GM12878 (cell line): Measurements from ENCODE around the gene TARP.

Experiments used
- ATAC-seq: fragments of 200-7000 bp; cut with Tn5 transposase; 3 replicates; pipeline ENCODE4 v1.9.1; 2020; ENCODE audit warnings: mild to moderate bottlenecking, moderate library complexity
- BruUV-seq: library from RNA; stranded (reverse); fragments of 400-500 nt; replicated peaks from 2 replicates; lab custom pipeline; 2021; lab: Mats Ljungman, UMichigan
- CTCF ChIA-PET: fragments of 300-600 bp; sonication (Branson Sonifier 250); formaldehyde crosslinking; extraction: SDS; loops from one replicate; lab custom pipeline; 2021; ENCODE audit warnings: inconsistent platforms; lab: Yijun Ruan, JAX
- POLR2A ChIA-PET: fragments of 350-600 bp; formaldehyde crosslinking; extraction: SDS; loops from one replicate; lab custom pipeline; 2021; ENCODE audit warnings: inconsistent platforms; lab: Charles Lee
- RAD21 ChIA-PET: fragments of 300-600 bp; sonication (Branson Sonifier 250); formaldehyde crosslinking; loops from one replicate; lab custom pipeline; 2023; ENCODE audit warnings: antibody characterized with exemption; ENCODE audit not compliant: unreplicated experiment; lab: Charles Lee
- SMC1A ChIA-PET: fragments of 300-600 bp; sonication (Branson Sonifier 250); formaldehyde crosslinking; loops from one replicate; lab custom pipeline; 2023; ENCODE audit not compliant: unreplicated experiment, uncharacterized antibody; lab: Charles Lee
- DNase-seq: peaks from one replicate; pipeline ENCODE4 v3.0.0-alpha.2; 2011; ENCODE audit warnings: low read depth, low spot score
- FAIRE-seq: peaks from 3 replicates; lab custom pipeline; 2011; peaks lifted over from hg19 to GRCh38; lab: Jason Lieb, UNC
- H2AFZ ChIP-seq: 2 replicates; pipeline ENCODE4 v1.6.0; 2011; ENCODE audit warnings: low read depth, low read length, control low read depth; ENCODE audit not compliant: control insufficient read depth
- H3K27ac ChIP-seq: 2 replicates; pipeline ENCODE4 v1.5.1; 2011; ENCODE audit warnings: control low read depth; ENCODE audit not compliant: control insufficient read depth, insufficient read depth
- H3K27me3 ChIP-seq, 2 experiments: replicated peaks in 1 of 2; 2 replicates each; pipeline versions ENCODE4 v1.6.0 to v1.6.1; 2011; ENCODE audit warnings: low read length in 1 of 2; ENCODE audit not compliant: control insufficient read depth in 2 of 2, insufficient read depth in 2 of 2
- H3K36me3 ChIP-seq, 2 experiments: 2 replicates each; pipeline ENCODE4 v1.5.1; 2011; ENCODE audit warnings: low read length in 1 of 2; ENCODE audit not compliant: control insufficient read depth in 2 of 2, insufficient read depth in 2 of 2
- H3K4me1 ChIP-seq: 2 replicates; pipeline ENCODE4 v1.6.1; 2011; ENCODE audit warnings: mild to moderate bottlenecking, low read length, moderate library complexity, mixed read lengths; ENCODE audit not compliant: control insufficient read depth, insufficient read depth
- H3K4me2 ChIP-seq: 2 replicates; pipeline ENCODE4 v1.6.0; 2011; ENCODE audit warnings: control low read depth; ENCODE audit not compliant: control insufficient read depth, insufficient read depth
- H3K4me3 ChIP-seq: fragments of 200-600 bp; sonication (generic); 2 replicates; pipeline ENCODE4 v1.5.1; 2016
- H3K79me2 ChIP-seq: 2 replicates; pipeline ENCODE4 v1.6.0; 2011; ENCODE audit warnings: low read length; ENCODE audit not compliant: control insufficient read depth, insufficient read depth
- H3K9ac ChIP-seq: 2 replicates; pipeline ENCODE4 v1.8.0; 2011; ENCODE audit warnings: low read length, control low read depth, mixed read lengths; ENCODE audit not compliant: control insufficient read depth, insufficient read depth
- H3K9me3 ChIP-seq: replicated peaks from 3 replicates; pipeline ENCODE4 v1.5.1; 2011; ENCODE audit warnings: mild to moderate bottlenecking, low read length; ENCODE audit not compliant: control insufficient read depth, insufficient read depth
- H4K20me1 ChIP-seq: 2 replicates; pipeline ENCODE4 v1.6.0; 2011; ENCODE audit not compliant: control insufficient read depth, insufficient read depth
- ATF7 ChIP-seq: fragments of 450-650 bp; IDR thresholded peaks from 2 replicates; pipeline ENCODE4 v1.6.1; 2016; ENCODE audit warnings: low read depth, mild to moderate bottlenecking
- GATAD2B ChIP-seq: fragments of 450-650 bp; conservative IDR thresholded peaks from 2 replicates; pipeline ENCODE4 v1.6.1; 2017; ENCODE audit warnings: low read depth, mild to moderate bottlenecking, moderate library complexity
- IRF4 ChIP-seq: IDR thresholded peaks from 2 replicates; pipeline ENCODE4 v1.6.1; 2011; ENCODE audit warnings: low read depth, low read length
- JUNB ChIP-seq: IDR thresholded peaks from 2 replicates; pipeline ENCODE4 v1.6.1; 2016; ENCODE audit warnings: antibody characterized with exemption, mild to moderate bottlenecking
- NFIC ChIP-seq: IDR thresholded peaks from 2 replicates; pipeline ENCODE4 v1.6.1; 2012; ENCODE audit warnings: low read depth, mild to moderate bottlenecking, inconsistent platforms, low read length, moderate library complexity
- NR2C2 ChIP-seq: IDR thresholded peaks from 2 replicates; pipeline ENCODE4 v1.6.1; 2011; ENCODE audit warnings: borderline replicate concordance, low read depth; ENCODE audit not compliant: control insufficient read depth, insufficient read length
- PAX5 ChIP-seq: IDR thresholded peaks from 2 replicates; pipeline ENCODE4 v1.6.1; 2011; ENCODE audit warnings: low read depth, low read length, borderline replicate concordance
- PBX3 ChIP-seq: IDR thresholded peaks from 2 replicates; pipeline ENCODE4 v1.6.1; 2011; ENCODE audit warnings: mild to moderate bottlenecking, low read depth, low read length, moderate library complexity; ENCODE audit not compliant: insufficient replicate concordance
- POLR2A ChIP-seq: IDR thresholded peaks from 2 replicates; pipeline ENCODE4 v1.6.1; 2011; ENCODE audit warnings: low read depth, mild to moderate bottlenecking, low read length
- RFX5 ChIP-seq: IDR thresholded peaks from 2 replicates; pipeline ENCODE4 v1.6.1; 2011; ENCODE audit warnings: low read depth, low read length, improper control_type of control experiment
- SUZ12 ChIP-seq: fragments of 200-600 bp; sonication (generic); IDR thresholded peaks from one replicate; pipeline ENCODE4 v1.6.1; 2018; ENCODE audit warnings: antibody characterized with exemption, mild to moderate bottlenecking; ENCODE audit not compliant: unreplicated experiment
- TBL1XR1 ChIP-seq: IDR thresholded peaks from 2 replicates; pipeline ENCODE4 v1.6.1; 2012; ENCODE audit warnings: low read depth, low read length, improper control_type of control experiment
- WGBS: methylation state at CpG from one replicate; pipeline ENCODE4 v1.1.6; 2016; ENCODE audit warnings: low lambda C conversion rate; ENCODE audit not compliant: insufficient replicate concordance, insufficient coverage; ENCODE audit errors: missing lambda C conversion rate; 5-methylcytosine and 5-hydroxymethylcytosine counted together
- in situ Hi-C: fragments of 300-500 bp; cut with MboI; formaldehyde crosslinking; loops from 9 replicates; pipeline ENCODE4 v1.14.3; 2018; ENCODE audit warnings: mixed read lengths
- intact Hi-C: fragments of 100-400 bp; cut with micrococcal nuclease; formaldehyde crosslinking; loops from one replicate; pipeline ENCODE4 v1.14.2; 2022; ENCODE audit not compliant: unreplicated experiment
- TF ChIP-seq, protein P1 (sequence below): IDR thresholded peaks from 2 replicates; pipeline ENCODE4 v1.6.1; 2012; ENCODE audit warnings: low read depth, low read length, improper control_type of control experiment
- TF ChIP-seq, protein P2 (sequence below): fragments of 450-650 bp; IDR thresholded peaks from 2 replicates; pipeline ENCODE4 v1.6.1; 2017; ENCODE audit warnings: borderline replicate concordance

Gene TARP

DNA sequence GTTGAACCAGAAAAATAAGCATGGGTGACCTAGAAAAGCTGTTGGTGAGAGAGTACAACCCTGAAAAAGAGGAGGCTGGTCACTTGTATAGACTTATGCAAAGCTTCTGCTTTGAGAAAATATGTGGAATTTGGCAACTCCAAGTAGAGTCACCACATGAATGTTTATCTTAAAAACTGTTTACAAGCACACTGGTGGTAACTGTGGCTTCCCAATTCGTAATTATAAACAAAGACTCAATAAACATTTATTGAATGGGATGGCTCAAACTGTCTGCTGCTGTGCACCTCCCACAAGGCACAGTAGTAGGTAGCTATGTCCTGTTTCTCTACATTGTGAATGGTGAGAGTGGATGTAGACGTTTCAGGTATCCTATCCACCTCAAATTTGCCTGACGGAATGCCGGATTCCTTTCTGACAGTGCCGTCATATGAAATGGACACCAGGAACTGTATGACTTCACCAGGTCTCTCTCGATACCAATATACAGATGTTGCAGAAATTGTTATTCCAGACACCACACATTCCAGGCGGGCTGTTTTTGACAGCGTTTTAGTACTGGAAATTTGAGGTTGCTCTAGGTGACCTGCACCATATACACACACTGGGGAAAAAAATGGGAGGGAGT, 43.4 kb upstream of the TARP start (continued):
- no peak for TF ChIP-seq RFX5

DNA sequence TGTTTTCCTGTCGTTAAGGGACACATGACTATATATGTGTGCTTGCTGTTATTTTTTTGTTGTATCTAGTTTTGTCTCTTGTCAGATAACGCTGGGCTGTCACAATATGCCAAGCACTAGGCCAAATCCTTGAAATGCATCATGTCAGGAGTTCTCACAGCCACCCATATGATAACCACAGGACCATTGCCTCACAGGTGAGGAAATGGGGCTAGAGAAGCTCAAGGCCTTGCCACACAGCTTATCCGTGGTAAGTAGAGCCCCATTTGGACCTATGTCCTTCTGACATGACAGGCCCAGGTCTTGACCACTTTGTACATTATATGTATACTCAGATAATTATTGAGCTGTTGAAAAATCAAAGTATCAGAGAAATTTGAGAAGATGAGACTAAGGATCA, 42.0 kb upstream of the TARP start:
- no TSS peak for BruUV-seq
- Histone ChIP-seq H2AFZ (no peak overlapping the region), H3K79me2 (no peaks in the 10 kb centered on the region), H3K27ac (no peak overlapping the region), H4K20me1 (no peaks in the 10 kb centered on the region), H3K4me2 (no peak overlapping the region), H3K4me1 (peaks cover 11% of the 10 kb centered on the region), H3K9me3 (no peaks in the 10 kb centered on the region), H3K9ac (no peak overlapping the region), H3K4me3 (no peak overlapping the region), H3K27me3 (no peaks in the 10 kb centered on the region), H3K36me3 (no peaks in the 10 kb centered on the region)
- CTCF ChIA-PET: interaction anchor here (1.0 to 14.6 kb wide), 7 partner anchors 11 to 207 kb away, joined by 3 to 430 read pairs (median 5); no protein-coding TSS in a partner anchor
- FAIRE-seq: no peak
- WGBS: 35% methylated on average over 3 of the region's 3 CpGs
- POLR2A ChIA-PET: no interaction called here
- SMC1A ChIA-PET: interaction anchor here (0.5 to 12.8 kb wide), 9 partner anchors 10 to 1057 kb away, joined by 3 to 289 read pairs (median 3); no protein-coding TSS in a partner anchor
- DNase-seq: no peak
- in situ Hi-C loops (loop anchor here (5.0 kb wide), 1 partner anchor 208 kb away; no protein-coding TSS in a partner anchor), intact Hi-C loops (loop anchor here (5.0 kb wide), 1 partner anchor 413 kb away; no protein-coding TSS in a partner anchor)
- no peak for ATAC-seq
- RAD21 ChIA-PET: interaction anchor here (1.2 to 12.6 kb wide), 4 partner anchors 19 to 96 kb away, joined by 4 to 229 read pairs (median 26); no protein-coding TSS in a partner anchor
- TF ChIP-seq POLR2A (no peak), PBX3 (no peak), PAX5 (no peak), NFIC (no peak), TBL1XR1 (no peak), JUNB (no peak), SUZ12 (no peak), ATF7 (no peak), IRF4 (no peak), GATAD2B (no peak), NR2C2 (no peak)
- TF ChIP-seq, protein P1, sequence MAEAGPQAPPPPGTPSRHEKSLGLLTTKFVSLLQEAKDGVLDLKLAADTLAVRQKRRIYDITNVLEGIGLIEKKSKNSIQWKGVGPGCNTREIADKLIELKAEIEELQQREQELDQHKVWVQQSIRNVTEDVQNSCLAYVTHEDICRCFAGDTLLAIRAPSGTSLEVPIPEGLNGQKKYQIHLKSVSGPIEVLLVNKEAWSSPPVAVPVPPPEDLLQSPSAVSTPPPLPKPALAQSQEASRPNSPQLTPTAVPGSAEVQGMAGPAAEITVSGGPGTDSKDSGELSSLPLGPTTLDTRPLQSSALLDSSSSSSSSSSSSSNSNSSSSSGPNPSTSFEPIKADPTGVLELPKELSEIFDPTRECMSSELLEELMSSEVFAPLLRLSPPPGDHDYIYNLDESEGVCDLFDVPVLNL: no peak
- TF ChIP-seq, protein P2, sequence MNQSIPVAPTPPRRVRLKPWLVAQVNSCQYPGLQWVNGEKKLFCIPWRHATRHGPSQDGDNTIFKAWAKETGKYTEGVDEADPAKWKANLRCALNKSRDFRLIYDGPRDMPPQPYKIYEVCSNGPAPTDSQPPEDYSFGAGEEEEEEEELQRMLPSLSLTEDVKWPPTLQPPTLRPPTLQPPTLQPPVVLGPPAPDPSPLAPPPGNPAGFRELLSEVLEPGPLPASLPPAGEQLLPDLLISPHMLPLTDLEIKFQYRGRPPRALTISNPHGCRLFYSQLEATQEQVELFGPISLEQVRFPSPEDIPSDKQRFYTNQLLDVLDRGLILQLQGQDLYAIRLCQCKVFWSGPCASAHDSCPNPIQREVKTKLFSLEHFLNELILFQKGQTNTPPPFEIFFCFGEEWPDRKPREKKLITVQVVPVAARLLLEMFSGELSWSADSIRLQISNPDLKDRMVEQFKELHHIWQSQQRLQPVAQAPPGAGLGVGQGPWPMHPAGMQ: no peak
